Astrocyte (in vitro differentiated cells and primary cell): ENCODE data around the gene DENND6B. TPM values are rescaled to one million over a fixed set of nuclear protein-coding genes. Genes with fewer than 3 reads are reported as not detected.

Experiments used
- DNase-seq: peaks from one replicate; pipeline ENCODE4 v3.0.0-alpha.2; 2010; ENCODE audit warnings: low read depth
- FAIRE-seq: peaks from 2 replicates; lab custom pipeline; 2011; peaks lifted over from hg19 to GRCh38; lab: Jason Lieb, UNC
- H2AFZ ChIP-seq: 2 replicates; pipeline ENCODE4 v1.6.0; 2012; ENCODE audit warnings: low read depth, low read length, inconsistent platforms
- H3K27ac ChIP-seq: 2 replicates; pipeline ENCODE4 v1.5.1; 2011; ENCODE audit warnings: low read depth, low read length, inconsistent platforms
- H3K27me3 ChIP-seq: 2 replicates; pipeline ENCODE4 v1.6.0; 2011; ENCODE audit warnings: low read length, inconsistent platforms; ENCODE audit not compliant: insufficient read depth
- H3K36me3 ChIP-seq: 2 replicates; pipeline ENCODE4 v1.5.1; 2011; ENCODE audit warnings: low read length, inconsistent platforms; ENCODE audit not compliant: insufficient read depth
- H3K4me1 ChIP-seq: 2 replicates; pipeline ENCODE4 v1.5.1; 2011; ENCODE audit warnings: low read length, inconsistent platforms; ENCODE audit not compliant: insufficient read depth
- H3K4me2 ChIP-seq: 2 replicates; pipeline ENCODE4 v1.6.0; 2012; ENCODE audit warnings: low read length, inconsistent platforms
- H3K4me3 ChIP-seq: 2 replicates; pipeline ENCODE4 v1.5.1; 2011; ENCODE audit warnings: low read depth, mild to moderate bottlenecking, low read length, inconsistent platforms; ENCODE audit not compliant: insufficient read depth
- H3K79me2 ChIP-seq: 2 replicates; pipeline ENCODE4 v1.6.0; 2012; ENCODE audit warnings: mild to moderate bottlenecking, low read length, inconsistent platforms; ENCODE audit not compliant: insufficient read depth
- H3K9ac ChIP-seq: 2 replicates; pipeline ENCODE4 v1.6.0; 2012; ENCODE audit warnings: mild to moderate bottlenecking, low read length, inconsistent platforms
- H3K9me3 ChIP-seq: 2 replicates; pipeline ENCODE4 v1.5.1; 2012; ENCODE audit warnings: low read depth, mild to moderate bottlenecking, low read length, inconsistent platforms; ENCODE audit not compliant: insufficient read depth
- H4K20me1 ChIP-seq: 2 replicates; pipeline ENCODE4 v1.6.0; 2012; ENCODE audit warnings: low read length, inconsistent platforms; ENCODE audit not compliant: insufficient read depth
- H3K27ac Mint-ChIP-seq: one replicate; pipeline ENCODE4 v1.8.0; 2021; ENCODE audit warnings: mild to moderate bottlenecking, mixed read lengths; ENCODE audit not compliant: unreplicated experiment
- H3K27me3 Mint-ChIP-seq: one replicate; pipeline ENCODE4 v1.8.0; 2021; ENCODE audit warnings: low read depth, mixed read lengths; ENCODE audit not compliant: unreplicated experiment
- H3K36me3 Mint-ChIP-seq: one replicate; pipeline ENCODE4 v1.8.0; 2021; ENCODE audit warnings: low read depth, mixed read lengths; ENCODE audit not compliant: unreplicated experiment
- H3K4me1 Mint-ChIP-seq: one replicate; pipeline ENCODE4 v1.8.0; 2021; ENCODE audit warnings: low read depth, mixed read lengths; ENCODE audit not compliant: unreplicated experiment
- H3K4me3 Mint-ChIP-seq: one replicate; pipeline ENCODE4 v1.8.0; 2021; ENCODE audit warnings: mild to moderate bottlenecking, moderate library complexity, mixed read lengths; ENCODE audit not compliant: unreplicated experiment
- H3K9me3 Mint-ChIP-seq: one replicate; pipeline ENCODE4 v1.8.0; 2021; ENCODE audit warnings: mild to moderate bottlenecking, mixed read lengths; ENCODE audit not compliant: unreplicated experiment
- CTCF ChIP-seq: IDR thresholded peaks from 2 replicates; pipeline ENCODE4 v1.5.1; 2011; ENCODE audit warnings: low read depth, mild to moderate bottlenecking, inconsistent platforms, low read length, moderate library complexity; ENCODE audit not compliant: insufficient read depth
- EZH2 ChIP-seq: IDR thresholded peaks from 2 replicates; pipeline ENCODE4 v1.6.1; 2012; ENCODE audit warnings: mild to moderate bottlenecking, low read length, inconsistent platforms; ENCODE audit not compliant: insufficient read depth
- total RNA-seq: library from RNA; stranded (reverse); gene quantifications from 2 replicates; pipeline ENCODE4 v1.2.1, GENCODE V29; 2021

The DENND6B gene
- total RNA-seq, 1 donor from 2014 or later = 5.4 TPM

- Histone ChIP-seq H3K4me2 (peak overlapping the region; percentile 89), H3K27me3 (no peaks in the 10 kb centered on the region), H3K9me3 (no peaks in the 10 kb centered on the region), H3K4me3 (no peak overlapping the region), H4K20me1 (peaks cover 49% of the 10 kb centered on the region), H2AFZ (no peak overlapping the region), H3K4me1 (peaks cover 19% of the 10 kb centered on the region), H3K27ac (no peak overlapping the region), H3K9ac (no peak overlapping the region), H3K79me2 (no peaks in the 10 kb centered on the region), H3K36me3 (peaks cover 3% of the 10 kb centered on the region)
- Mint-ChIP-seq H3K9me3 (no peaks in the 10 kb centered on the region), H3K27me3 (no peaks in the 10 kb centered on the region), H3K4me3 (no peak overlapping the region), H3K27ac (peak overlapping the region; percentile 34), H3K4me1 (peaks cover 8% of the 10 kb centered on the region), H3K36me3 (peaks cover under 1% of the 10 kb centered on the region)
- TF ChIP-seq EZH2 = no peak
- no peak for TF ChIP-seq CTCF
- FAIRE-seq (no peak), DNase-seq (no peak)
These were observed 54.6 kb downstream of the DENND6B start for GRCh38 chr22:50272044-50272802.

GRCh38 chr22:50271519-50271970 lies 55.3 kb downstream of the DENND6B start:
- Mint-ChIP-seq H3K27me3 (no peaks in the 10 kb centered on the region), H3K4me1 (peaks cover 8% of the 10 kb centered on the region), H3K4me3 (no peak overlapping the region), H3K36me3 (no peaks in the 10 kb centered on the region), H3K9me3 (no peaks in the 10 kb centered on the region), H3K27ac (no peak overlapping the region)
- FAIRE-seq (no peak), DNase-seq (no peak)
- H2AFZ ChIP-seq = no peak overlapping the region
- H3K27ac ChIP-seq = no peak overlapping the region
- peak overlapping the region; percentile 39 for H3K9ac ChIP-seq
- H4K20me1 ChIP-seq = peaks cover 46% of the 10 kb centered on the region
- no peaks in the 10 kb centered on the region for H3K9me3 ChIP-seq
- peak overlapping the region; percentile 61 for H3K4me3 ChIP-seq
- H3K27me3 ChIP-seq = no peaks in the 10 kb centered on the region
- TF ChIP-seq EZH2 (no peak), CTCF (no peak)
- H3K4me1 ChIP-seq = peaks cover 19% of the 10 kb centered on the region
- H3K4me2 ChIP-seq = peak overlapping the region; percentile 89
- peaks cover 3% of the 10 kb centered on the region for H3K36me3 ChIP-seq
- H3K79me2 ChIP-seq = no peaks in the 10 kb centered on the region
